ENCODE data around the gene TMEM178B.

Gene TMEM178B

GRCh38 chr7:141486959-141487358, 413.1 kb downstream of the TMEM178B start:
- TF ChIP-seq, protein P1, sequence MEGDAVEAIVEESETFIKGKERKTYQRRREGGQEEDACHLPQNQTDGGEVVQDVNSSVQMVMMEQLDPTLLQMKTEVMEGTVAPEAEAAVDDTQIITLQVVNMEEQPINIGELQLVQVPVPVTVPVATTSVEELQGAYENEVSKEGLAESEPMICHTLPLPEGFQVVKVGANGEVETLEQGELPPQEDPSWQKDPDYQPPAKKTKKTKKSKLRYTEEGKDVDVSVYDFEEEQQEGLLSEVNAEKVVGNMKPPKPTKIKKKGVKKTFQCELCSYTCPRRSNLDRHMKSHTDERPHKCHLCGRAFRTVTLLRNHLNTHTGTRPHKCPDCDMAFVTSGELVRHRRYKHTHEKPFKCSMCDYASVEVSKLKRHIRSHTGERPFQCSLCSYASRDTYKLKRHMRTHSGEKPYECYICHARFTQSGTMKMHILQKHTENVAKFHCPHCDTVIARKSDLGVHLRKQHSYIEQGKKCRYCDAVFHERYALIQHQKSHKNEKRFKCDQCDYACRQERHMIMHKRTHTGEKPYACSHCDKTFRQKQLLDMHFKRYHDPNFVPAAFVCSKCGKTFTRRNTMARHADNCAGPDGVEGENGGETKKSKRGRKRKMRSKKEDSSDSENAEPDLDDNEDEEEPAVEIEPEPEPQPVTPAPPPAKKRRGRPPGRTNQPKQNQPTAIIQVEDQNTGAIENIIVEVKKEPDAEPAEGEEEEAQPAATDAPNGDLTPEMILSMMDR (IDR thresholded peaks at IDR 0.05; ENCODE audit: low read depth, low read length, missing control alignments) = no peak
- in situ Hi-C loops (cut with HindIII; ENCODE audit: low sequenced_read_pairs) = no loop called here
- no peak for DNase-seq (ENCODE audit: low read depth)
- H3K4me3 ChIP-seq (ENCODE audit: low read depth, low read length) = no peak overlapping the region

- TF ChIP-seq, protein P1 (IDR thresholded peaks at IDR 0.05; ENCODE audit: low read depth, low read length, missing control alignments) = no peak
- no peak overlapping the region for H3K4me3 ChIP-seq (ENCODE audit: low read depth, low read length)
- no peak for DNase-seq (ENCODE audit: low read depth)
- in situ Hi-C loops (cut with HindIII; ENCODE audit: low sequenced_read_pairs) = no loop called here
Measured at GRCh38 chr7:141490474-141490873, 416.6 kb downstream of the TMEM178B start.

DNA sequence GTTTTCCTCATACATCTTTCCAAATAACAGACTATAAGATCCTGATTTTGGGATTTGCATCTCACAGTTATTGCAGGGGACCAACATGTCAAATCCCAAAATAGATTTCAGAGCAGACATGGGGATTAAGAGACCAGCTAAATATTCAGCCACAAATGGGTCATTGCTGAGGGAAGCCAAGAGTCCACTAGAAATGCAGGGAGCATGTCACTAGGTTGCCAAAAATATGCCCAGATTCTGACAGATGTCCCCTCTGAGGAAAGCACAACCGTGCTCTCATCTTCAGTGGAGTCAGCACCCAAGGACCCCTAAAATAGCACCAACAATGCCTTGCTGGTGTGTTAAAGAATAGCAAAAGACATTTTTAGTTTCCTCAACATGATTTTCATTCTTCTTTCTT, 421.2 kb downstream of the TMEM178B start:
- in situ Hi-C loops (cut with HindIII; ENCODE audit: low sequenced_read_pairs) = no loop called here
- TF ChIP-seq, protein P1 (IDR thresholded peaks at IDR 0.05; ENCODE audit: low read depth, low read length, missing control alignments) = no peak

DNA sequence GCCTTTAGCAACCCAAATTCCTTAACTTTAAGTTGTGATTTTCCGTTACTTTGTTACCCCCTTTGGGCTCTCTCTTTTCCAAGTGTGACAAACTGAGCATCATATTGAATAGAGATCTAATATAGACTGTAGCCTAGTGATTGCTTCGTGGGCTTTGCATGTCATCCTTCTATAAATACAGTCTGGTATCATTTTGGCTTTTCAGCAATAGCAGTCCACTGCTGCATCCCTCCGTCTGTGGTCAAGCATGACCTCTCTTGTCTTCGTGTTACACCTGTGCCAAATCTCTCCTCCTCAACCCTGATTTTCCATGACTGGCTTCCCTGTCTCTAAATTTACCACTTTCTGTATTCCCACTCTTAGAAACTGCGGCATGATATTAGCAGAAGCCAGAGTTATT, 423.5 kb downstream of the TMEM178B start:
- TF ChIP-seq, protein P1 (IDR thresholded peaks at IDR 0.05; ENCODE audit: low read depth, low read length, missing control alignments) = no peak
- no peak for DNase-seq (ENCODE audit: low read depth)
- no peak overlapping the region for H3K4me3 ChIP-seq (ENCODE audit: low read depth, low read length)
- in situ Hi-C loops (cut with HindIII; ENCODE audit: low sequenced_read_pairs) = no loop called here

More for the DNA sequence above, 421.2 kb downstream of the TMEM178B start:
- DNase-seq (ENCODE audit: low read depth) = no peak
- H3K4me3 ChIP-seq (ENCODE audit: low read depth, low read length) = no peak overlapping the region

DNA sequence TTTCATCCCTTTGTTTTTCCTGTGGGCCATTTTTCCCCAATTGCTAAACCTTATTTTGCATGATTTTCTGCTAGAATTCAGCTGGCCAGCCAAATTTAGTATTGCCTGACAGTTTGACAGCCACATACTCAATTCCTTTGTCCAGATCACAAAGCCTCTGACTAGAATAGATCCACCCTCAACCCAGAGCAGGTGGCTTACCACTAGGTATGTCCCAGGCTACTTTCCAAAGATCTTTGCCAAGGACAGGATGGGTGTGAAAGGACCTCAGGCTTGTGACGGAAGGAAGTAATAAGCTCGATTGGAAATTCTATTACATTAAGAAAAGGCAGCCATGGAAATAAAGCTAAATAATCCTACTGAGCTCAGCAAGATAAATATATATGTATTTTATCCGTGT, 426.7 kb downstream of the TMEM178B start:
- no peak for DNase-seq (ENCODE audit: low read depth)
- TF ChIP-seq, protein P1 (IDR thresholded peaks at IDR 0.05; ENCODE audit: low read depth, low read length, missing control alignments) = no peak
- H3K4me3 ChIP-seq (ENCODE audit: low read depth, low read length) = no peak overlapping the region
- in situ Hi-C loops (cut with HindIII; ENCODE audit: low sequenced_read_pairs) = no loop called here

DNA sequence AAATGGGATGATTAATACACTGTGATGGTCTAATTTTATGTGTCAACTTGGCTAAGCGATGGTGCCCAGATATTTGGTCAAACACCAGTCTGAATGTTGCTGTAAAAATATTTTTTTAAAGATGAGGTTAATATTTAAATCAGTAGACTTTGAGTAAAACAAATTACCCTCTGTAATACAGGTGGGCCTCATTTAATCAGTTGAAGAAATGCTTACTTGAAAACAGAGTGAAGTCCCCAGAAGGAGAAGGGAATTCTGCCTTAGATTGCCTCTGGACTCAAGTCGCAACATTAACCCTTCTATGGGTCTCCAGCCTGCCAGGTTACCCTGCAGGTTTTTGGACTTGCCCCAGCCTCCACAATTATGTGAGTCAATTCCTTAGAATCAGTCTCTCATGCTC, 427.6 kb downstream of the TMEM178B start:
- TF ChIP-seq, protein P1 (IDR thresholded peaks at IDR 0.05; ENCODE audit: low read depth, low read length, missing control alignments) = no peak
- in situ Hi-C loops (cut with HindIII; ENCODE audit: low sequenced_read_pairs) = no loop called here
- DNase-seq (ENCODE audit: low read depth) = no peak
- no peak overlapping the region for H3K4me3 ChIP-seq (ENCODE audit: low read depth, low read length)

- TF ChIP-seq, protein P1 (IDR thresholded peaks at IDR 0.05; ENCODE audit: low read depth, low read length, missing control alignments) = no peak
- no peak for DNase-seq (ENCODE audit: low read depth)
- H3K4me3 ChIP-seq (ENCODE audit: low read depth, low read length) = no peak overlapping the region
- in situ Hi-C loops (cut with HindIII; ENCODE audit: low sequenced_read_pairs) = no loop called here
Measured at GRCh38 chr7:141511316-141511675, 437.4 kb downstream of the TMEM178B start.
